K562 (cell line): ENCODE results near the gene ANO1. TPM values are rescaled to one million over a fixed set of nuclear protein-coding genes. Genes with fewer than 3 reads are reported as not detected.

ENCODE experiments used
- ATAC-seq: fragments of 200-7000 bp; cut with Tn5 transposase; 3 replicates; pipeline ENCODE4 v1.9.1; 2020; ENCODE audit warnings: moderate library complexity
- BruUV-seq: library from RNA; stranded (reverse); fragments of 400-500 nt; replicated peaks from 2 replicates; lab custom pipeline; 2021; lab: Mats Ljungman, UMichigan
- CTCF ChIA-PET: fragments of 300-600 bp; formaldehyde crosslinking; extraction: SDS; loops from one replicate; lab custom pipeline; 2021; ENCODE audit warnings: low intra/inter-chr PET ratio; lab: Yijun Ruan, JAX
- POLR2A ChIA-PET: fragments of 300-600, 350-650 bp; sonication (Branson Sonifier 250); formaldehyde crosslinking; extraction: SDS; loops from one replicate; lab custom pipeline; 2021; ENCODE audit warnings: antibody characterized with exemption, inconsistent platforms; lab: Yijun Ruan, JAX
- DNase-seq, 4 experiments: peaks; one replicate each; pipeline versions ENCODE4 v3.0.0 to v3.0.0-alpha.2; 2011 to 2018; ENCODE audit warnings: low spot score in 3 of 4, mixed read lengths in 3 of 4; ENCODE audit errors: extremely low read depth in 1 of 4
- FAIRE-seq: peaks from 2 replicates; lab custom pipeline; 2011; peaks lifted over from hg19 to GRCh38; lab: Jason Lieb, UNC
- H2AFZ ChIP-seq: 2 replicates; pipeline ENCODE4 v1.6.0; 2011; ENCODE audit warnings: low read depth, low read length, control low read depth, inconsistent platforms
- H3K27ac ChIP-seq: fragments of 200-600 bp; 3 replicates; pipeline ENCODE4 v1.8.0; 2011; ENCODE audit warnings: low read depth, mild to moderate bottlenecking, control low read depth, inconsistent platforms, low read length, moderate library complexity, mixed read lengths; ENCODE audit errors: extremely low read depth
- H3K27me3 ChIP-seq, 2 experiments: fragments of 300-600 bp in 1 of 2; 2 replicates in 1 of 2; 3 replicates in 1 of 2; pipeline versions ENCODE4 v1.6.0 to v1.8.0; 2011; ENCODE audit warnings: inconsistent platforms in 2 of 2, low read length in 2 of 2, mild to moderate bottlenecking in 1 of 2, mixed read lengths in 1 of 2, moderate library complexity in 1 of 2; ENCODE audit not compliant: control insufficient read depth in 2 of 2, insufficient read depth in 2 of 2
- H3K36me3 ChIP-seq: fragments of 300-600 bp; 3 replicates; pipeline ENCODE4 v1.8.0; 2011; ENCODE audit warnings: mild to moderate bottlenecking, low read length, inconsistent platforms; ENCODE audit not compliant: control insufficient read depth, insufficient read depth
- H3K4me1 ChIP-seq, 2 experiments: fragments of 200-600 bp in 1 of 2; replicated peaks in 1 of 2; 2 replicates in 1 of 2; 3 replicates in 1 of 2; pipeline versions ENCODE4 v1.5.1 to v1.8.0; 2011; ENCODE audit warnings: inconsistent platforms in 2 of 2, low read length in 2 of 2, mild to moderate bottlenecking in 1 of 2, mixed read lengths in 1 of 2, moderate library complexity in 1 of 2; ENCODE audit not compliant: control insufficient read depth in 2 of 2, insufficient read depth in 2 of 2
- H3K4me2 ChIP-seq: 2 replicates; pipeline ENCODE4 v1.6.1; 2011; ENCODE audit warnings: low read length, control low read depth, inconsistent platforms, mixed read lengths; ENCODE audit not compliant: insufficient read depth
- H3K4me3 ChIP-seq: fragments of 200-600 bp; sonication (generic), shearing (Covaris generic); 2 replicates; pipeline ENCODE4 v1.5.1; 2016; ENCODE audit warnings: control low read depth, inconsistent platforms
- H3K79me2 ChIP-seq: fragments of 200-600 bp; 3 replicates; pipeline ENCODE4 v1.8.0; 2011; ENCODE audit warnings: low read length, inconsistent platforms; ENCODE audit not compliant: control insufficient read depth, insufficient read depth
- H3K9ac ChIP-seq, 2 experiments: 2 replicates each; pipeline versions ENCODE4 v1.6.0 to v1.6.1; 2011; ENCODE audit warnings: low read depth in 2 of 2, low read length in 2 of 2, control low read depth in 1 of 2, inconsistent platforms in 1 of 2, mild to moderate bottlenecking in 1 of 2, mixed read lengths in 1 of 2; ENCODE audit not compliant: insufficient read depth in 1 of 2
- H3K9me1 ChIP-seq: one replicate; pipeline ENCODE4 v1.6.0; 2011; ENCODE audit warnings: inconsistent platforms, mild to moderate bottlenecking, low read length, moderate library complexity; ENCODE audit not compliant: control insufficient read depth, insufficient read depth
- H3K9me3 ChIP-seq: replicated peaks from 2 replicates; pipeline ENCODE4 v1.5.1; 2011; ENCODE audit warnings: low read depth, low read length, inconsistent platforms; ENCODE audit not compliant: control insufficient read depth, insufficient read depth
- H4K20me1 ChIP-seq: replicated peaks from 2 replicates; pipeline ENCODE4 v1.6.1; 2011; ENCODE audit warnings: low read length, inconsistent platforms, mixed read lengths; ENCODE audit not compliant: control insufficient read depth, insufficient read depth
- EP300 ChIP-seq: IDR thresholded peaks from 2 replicates; pipeline ENCODE4 v1.6.1; 2012; ENCODE audit warnings: low read length, improper control_type of control experiment
- MCM2 ChIP-seq: fragments of 450-650 bp; IDR thresholded peaks from 2 replicates; pipeline ENCODE4 v1.6.1; 2017; ENCODE audit warnings: low read depth, mild to moderate bottlenecking
- NR2F6 ChIP-seq: fragments of 450-650 bp; formaldehyde crosslinking; IDR thresholded peaks from 2 replicates; pipeline ENCODE4 v1.4.0; 2020; ENCODE audit warnings: mild to moderate bottlenecking
- POLR2G ChIP-seq: fragments of 200-400 bp; formaldehyde crosslinking; IDR thresholded peaks from 2 replicates; pipeline ENCODE4 v1.6.1; 2017; ENCODE audit warnings: low read depth, mild to moderate bottlenecking, antibody characterized with exemption, low read length, moderate library complexity
- RAD51 ChIP-seq: fragments of 450-650 bp; IDR thresholded peaks from 2 replicates; pipeline ENCODE4 v1.7.1; 2016; ENCODE audit warnings: low read depth, mild to moderate bottlenecking, borderline replicate concordance
- TAF1 ChIP-seq: IDR thresholded peaks from 2 replicates; pipeline ENCODE4 v1.6.1; 2011; ENCODE audit warnings: mild to moderate bottlenecking, low read length, moderate library complexity; ENCODE audit not compliant: insufficient read depth, control insufficient read depth, severe bottlenecking; ENCODE audit errors: extremely low read depth
- TARDBP ChIP-seq: fragments of 450-650 bp; IDR thresholded peaks from 2 replicates; pipeline ENCODE4 v1.6.1; 2016
- ZKSCAN8 ChIP-seq: fragments of 200-800 bp; sonication (Bioruptor generic); IDR thresholded peaks from 2 replicates; pipeline ENCODE4 v1.6.1; 2016; ENCODE audit warnings: missing genetic modification characterization, missing compliant biosample characterization
- WGBS: fragments of 100-300 bp; shearing (Covaris generic); methylation state at CpG from one replicate; pipeline ENCODE4 v1.1.6; 2016; ENCODE audit warnings: low coverage, mixed read lengths; ENCODE audit not compliant: insufficient coverage; ENCODE audit errors: missing lambda C conversion rate; 5-methylcytosine and 5-hydroxymethylcytosine counted together
- in situ Hi-C: fragments of 300-500 bp; cut with MboI; formaldehyde crosslinking; loops from 4 replicates; pipeline ENCODE4 v1.15.0; 2018; ENCODE audit warnings: inconsistent platforms, mixed read lengths
- intact Hi-C: fragments of 100-400 bp; cut with micrococcal nuclease; formaldehyde crosslinking; loops from 2 replicates; pipeline ENCODE4 v1.14.2; 2022
- polyA plus RNA-seq, 8 experiments: library from polyadenylated mRNA; depleted of rRNA in 4 of 8; stranded (reverse) in 5 of 8; unstranded in 3 of 8; fragments of >200 nt; fragmentation: Nextera tagmentation in 2 of 8; fragmentation: Illumina TruSeq in 1 of 8; extraction: Ambion mirVana in 2 of 8; extraction: Trizol in 1 of 8; gene quantifications; 2 replicates each; pipeline versions ENCODE4 v1.2.1 to v1.2.3, GENCODE V29; 2011 to 2014; ENCODE audit warnings: inconsistent platforms in 1 of 8, missing spikeins in 1 of 8
- total RNA-seq, 7 experiments: library from RNA; depleted of rRNA in 6 of 7; stranded (reverse); fragments of >200 nt in 6 of 7; fragmentation: Illumina TruSeq in 2 of 7; extraction: Trizol in 2 of 7; gene quantifications; 2 replicates each; pipeline versions ENCODE4 v1.2.1 to v1.2.3, GENCODE V29; 2011 to 2021; ENCODE audit warnings: low replicate concordance in 1 of 7
- TF ChIP-seq, protein P1 (sequence below): sonication (generic); formaldehyde crosslinking; IDR thresholded peaks from 2 replicates; pipeline ENCODE4 v1.8.0; 2022; ENCODE audit warnings: mild to moderate bottlenecking, missing genetic modification reagents

ANO1 gene
- total and polyA plus RNA-seq, 9 of the 15 experiments (the other 6 are each of a cell fraction or from before 2014, with no cell fraction given) = not detected

DNA sequence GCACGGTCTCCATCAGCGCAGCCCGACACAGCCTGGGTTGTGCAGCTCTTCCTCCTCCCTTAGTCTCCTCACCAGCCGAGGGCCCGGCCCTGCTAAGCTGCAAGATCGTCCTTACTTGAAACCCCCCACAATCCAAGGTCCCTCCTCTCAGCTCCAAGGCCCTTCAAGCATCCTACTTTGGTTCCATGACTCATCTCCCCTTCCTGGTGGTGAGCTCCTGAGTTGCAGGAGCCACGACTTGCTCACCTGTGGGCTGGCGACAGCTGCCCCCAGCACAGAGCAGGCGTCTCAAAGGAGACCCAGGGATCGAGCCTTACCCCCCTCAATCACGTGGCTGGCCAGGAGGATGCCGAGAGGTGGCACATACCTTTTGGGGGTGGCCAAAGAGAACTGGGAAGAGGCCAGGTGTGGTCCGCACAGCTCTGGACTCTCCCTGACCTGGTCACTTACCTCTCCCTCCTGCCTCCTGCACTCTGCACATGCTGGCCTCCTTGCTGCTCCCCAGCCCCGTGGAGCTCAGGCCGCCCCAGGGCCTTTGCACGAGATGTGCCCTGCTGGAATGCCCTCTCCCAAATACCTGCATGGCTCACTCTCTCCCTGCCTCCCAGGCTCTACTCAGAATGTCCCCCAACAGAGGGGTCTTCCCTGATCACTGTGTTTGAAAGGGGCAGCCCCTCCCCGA lies 89.7 kb downstream of the ANO1 start:
- in situ Hi-C loops = no loop called here
- CTCF ChIA-PET = no interaction called here
- intact Hi-C loops = no loop called here
- TF ChIP-seq POLR2G = no peak
- no peaks in the 10 kb centered on the region for H3K79me2 ChIP-seq
- H3K9me1 ChIP-seq = no peaks in the 10 kb centered on the region
- WGBS = 5% methylated on average over 17 of the region's 17 CpGs
- no peak overlapping the region for H3K9ac ChIP-seq
- no TSS peak for BruUV-seq
- ATAC-seq (no peak; the same call in 2 of the 3 replicates), FAIRE-seq (no peak), DNase-seq (no peak)
- H3K36me3 ChIP-seq = no peaks in the 10 kb centered on the region
- H3K4me3 ChIP-seq = no peak overlapping the region
- peaks cover 20% of the 10 kb centered on the region for H4K20me1 ChIP-seq
- H3K27me3 ChIP-seq = peaks cover 32 to 77% of the 10 kb centered on the region in 2 experiments
- H3K4me1 ChIP-seq = peaks cover 0 to 10% of the 10 kb centered on the region in 2 experiments; a peak in 2 of 5 replicates
- no peak overlapping the region for H3K27ac ChIP-seq
- no peak overlapping the region for H3K4me2 ChIP-seq
- POLR2A ChIA-PET = interaction anchor here (0.5 to 0.6 kb wide), 2 partner anchors 63 to 217 kb away, joined by 3 to 4 read pairs; no protein-coding TSS in a partner anchor
- no peaks in the 10 kb centered on the region for H3K9me3 ChIP-seq
- H2AFZ ChIP-seq = no peak overlapping the region

DNA sequence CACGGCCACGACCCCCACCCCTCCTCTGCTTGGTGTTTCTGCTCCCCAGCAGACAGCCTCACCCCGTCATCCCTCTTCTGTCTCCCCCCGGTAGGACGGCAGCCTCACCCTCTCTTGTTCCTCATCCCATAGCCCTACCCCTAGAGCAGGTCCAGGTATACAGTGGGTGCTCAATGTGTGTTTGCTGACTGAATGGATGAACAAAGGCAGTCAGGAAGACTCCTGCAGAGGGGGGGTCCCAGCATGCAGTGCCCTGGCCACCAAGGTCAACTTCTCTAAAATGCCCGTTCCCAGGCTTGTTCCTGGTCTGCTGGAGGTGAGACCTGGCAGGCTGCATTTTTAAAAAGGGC lies 90.3 kb downstream of the ANO1 start:
- intact Hi-C loops (no loop called here), in situ Hi-C loops (no loop called here)
- no peak overlapping the region for H3K4me3 ChIP-seq
- ChIA-PET POLR2A (no interaction called here), CTCF (no interaction called here)
- H3K9me1 ChIP-seq = no peaks in the 10 kb centered on the region
- DNase-seq = no peak
- H3K9ac ChIP-seq = no peak overlapping the region
- no peak overlapping the region for H3K4me2 ChIP-seq
- H3K36me3 ChIP-seq = no peaks in the 10 kb centered on the region
- peaks cover 20% of the 10 kb centered on the region for H4K20me1 ChIP-seq
- no peaks in the 10 kb centered on the region for H3K9me3 ChIP-seq
- peaks cover 30 to 77% of the 10 kb centered on the region in 2 experiments for H3K27me3 ChIP-seq
- WGBS = 0% methylated on average over 6 of the region's 6 CpGs
- H3K27ac ChIP-seq = no peak overlapping the region
- BruUV-seq = no TSS peak
- FAIRE-seq = no peak
- ATAC-seq = no peak
- TF ChIP-seq TARDBP = no peak
- TF ChIP-seq, protein P1, sequence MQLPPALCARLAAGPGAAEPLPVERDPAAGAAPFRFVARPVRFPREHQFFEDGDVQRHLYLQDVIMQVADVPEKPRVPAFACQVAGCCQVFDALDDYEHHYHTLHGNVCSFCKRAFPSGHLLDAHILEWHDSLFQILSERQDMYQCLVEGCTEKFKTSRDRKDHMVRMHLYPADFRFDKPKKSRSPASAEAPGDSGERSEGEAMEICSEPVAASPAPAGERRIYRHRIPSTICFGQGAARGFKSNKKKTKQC = no peak
- TF ChIP-seq EP300 = no peak
- no peak for TF ChIP-seq TAF1
- no peak for TF ChIP-seq MCM2
- no peak for TF ChIP-seq NR2F6 (CRISPR knock-in tag)
- TF ChIP-seq RAD51 = no peak
- 0 out of 2 replicates have a peak, but pooled peaks have one; percentile 75 for TF ChIP-seq ZKSCAN8
- H3K79me2 ChIP-seq = no peaks in the 10 kb centered on the region
- no peak overlapping the region for H2AFZ ChIP-seq
- H3K4me1 ChIP-seq = peaks cover 0 to 10% of the 10 kb centered on the region in 2 experiments; a peak in 2 of 5 replicates
